Measurements from ENCODE around the gene LSS.

Gene LSS

GRCh38 chr21:46168659-46169386 lies 59.8 kb downstream of the LSS start:
- no peak for DNase-seq (ENCODE audit: low spot score)

- no peak for DNase-seq (ENCODE audit: low spot score)
Observed at GRCh38 chr21:46168238-46168637, 60.3 kb downstream of the LSS start.

GRCh38 chr21:46165098-46165497 lies 63.5 kb downstream of the LSS start:
- no peak for DNase-seq (ENCODE audit: low spot score)

GRCh38 chr21:46163380-46163779 lies 65.2 kb downstream of the LSS start:
- no peak for DNase-seq (ENCODE audit: low spot score)

GRCh38 chr21:46161633-46162592 lies 66.7 kb downstream of the LSS start:
- no peak for DNase-seq (ENCODE audit: low spot score)

GRCh38 chr21:46160907-46161632 lies 67.5 kb downstream of the LSS start:
- DNase-seq (ENCODE audit: low spot score): no peak

- no peak for DNase-seq (ENCODE audit: low spot score)
Observed at GRCh38 chr21:46160657-46160906, 68.0 kb downstream of the LSS start.

- no peak for DNase-seq (ENCODE audit: low spot score)
Observed at GRCh38 chr21:46159841-46160656, 68.5 kb downstream of the LSS start.

- DNase-seq (ENCODE audit: low spot score): no peak
Observed at GRCh38 chr21:46159390-46159789, 69.2 kb downstream of the LSS start.

GRCh38 chr21:46158666-46159300 lies 69.8 kb downstream of the LSS start:
- DNase-seq (ENCODE audit: low spot score): no peak

GRCh38 chr21:46157987-46158451 lies 70.6 kb downstream of the LSS start:
- no peak for DNase-seq (ENCODE audit: low spot score)

- DNase-seq (ENCODE audit: low spot score): no peak
Observed at GRCh38 chr21:46157396-46157986, 71.1 kb downstream of the LSS start.

GRCh38 chr21:46156678-46157077 lies 71.9 kb downstream of the LSS start:
- no peak for DNase-seq (ENCODE audit: low spot score)

GRCh38 chr21:46156378-46156645 lies 72.3 kb downstream of the LSS start:
- DNase-seq (ENCODE audit: low spot score): no peak

- DNase-seq (ENCODE audit: low spot score): no peak
Observed at GRCh38 chr21:46155514-46156377, 72.8 kb downstream of the LSS start, which contains the start of gene FTCD. FTCD (minus strand) TSS chr21:46155579; CDS start chr21:46155523, 56 bp downstream.

GRCh38 chr21:46154955-46155513 lies 73.5 kb downstream of the LSS start:
- no peak for DNase-seq (ENCODE audit: low spot score)

- no peak for DNase-seq (ENCODE audit: low spot score)
Observed at GRCh38 chr21:46154155-46154954, 74.2 kb downstream of the LSS start.

- peak; percentile 39 for DNase-seq (ENCODE audit: low spot score)
Observed at GRCh38 chr21:46153247-46154154, 75.1 kb downstream of the LSS start.

Measured in cerebellar cortex (tissue), 1 donor.